SIG-M5 (cell line): ENCODE measurements around the gene VPS51.

ENCODE experiments used
- DNase-seq: peaks from one replicate; lab custom pipeline; 2025; lab: John Stamatoyannopoulos, UW

VPS51 gene

GRCh38 chr11:65095974-65096806 is at the start of gene VPS51:
VPS51 (plus strand) TSS chr11:65096214; CDS start chr11:65096251, 37 bp downstream.
- DNase-seq = peak; percentile 43

GRCh38 chr11:65047581-65048422 is 48.2 kb upstream of the VPS51 start:
- no peak for DNase-seq

- DNase-seq = no peak
Observed at GRCh38 chr11:65051398-65051858, 44.6 kb upstream of the VPS51 start.

- no peak for DNase-seq
Observed at GRCh38 chr11:65053827-65054508, 42.0 kb upstream of the VPS51 start.

GRCh38 chr11:65055538-65055937 is 40.5 kb upstream of the VPS51 start:
- no peak for DNase-seq

GRCh38 chr11:65056999-65057398 is 39.0 kb upstream of the VPS51 start:
- DNase-seq = no peak

- no peak for DNase-seq
Observed at GRCh38 chr11:65057526-65057925, 38.5 kb upstream of the VPS51 start.

- DNase-seq = no peak
Observed at GRCh38 chr11:65058012-65058411, 38.0 kb upstream of the VPS51 start.

- DNase-seq = no peak
Observed at GRCh38 chr11:65058419-65059054, 37.5 kb upstream of the VPS51 start, which contains the start of gene NAALADL1. NAALADL1 (minus strand) TSS chr11:65058553; CDS start chr11:65058521, 32 bp downstream.

- DNase-seq = no peak
Observed at GRCh38 chr11:65059523-65059922, 36.5 kb upstream of the VPS51 start.

GRCh38 chr11:65059959-65060824 is 35.8 kb upstream of the VPS51 start:
- no peak for DNase-seq

GRCh38 chr11:65060913-65061408 is 35.1 kb upstream of the VPS51 start:
- no peak for DNase-seq

- DNase-seq = no peak
Observed at GRCh38 chr11:65063532-65063931, 32.5 kb upstream of the VPS51 start.

- no peak for DNase-seq
Observed at GRCh38 chr11:65064847-65065240, 31.2 kb upstream of the VPS51 start.

GRCh38 chr11:65065851-65066250 is 30.2 kb upstream of the VPS51 start:
- no peak for DNase-seq

GRCh38 chr11:65066315-65066714 is 29.7 kb upstream of the VPS51 start:
- no peak for DNase-seq

GRCh38 chr11:65066805-65067291 is 29.2 kb upstream of the VPS51 start:
- DNase-seq = no peak

- no peak for DNase-seq
Observed at GRCh38 chr11:65067446-65067845, 28.6 kb upstream of the VPS51 start.

- DNase-seq = no peak
Observed at GRCh38 chr11:65069217-65069616, 26.8 kb upstream of the VPS51 start.

GRCh38 chr11:65071907-65072630 is 23.9 kb upstream of the VPS51 start:
- DNase-seq = no peak
